Muscle of back (tissue), 11 donors: Measurements from ENCODE around the gene FGD5. TPM values are rescaled to one million over a fixed set of nuclear protein-coding genes. Genes with fewer than 3 reads are reported as not detected.
"Not testable (repeated sequence)": the region's sequence is repeated elsewhere in the genome, so short reads cannot be mapped to it uniquely, and the experiment has no call there.

Source experiments
- DNase-seq, 3 donors: peaks; one replicate each; pipeline versions ENCODE4 v3.0.0 to v3.0.0-alpha.2; 2013
- polyA plus RNA-seq, 10 donors: library from polyadenylated mRNA; unstranded; fragments of 120-200 nt; gene quantifications; one replicate each; pipeline ENCODE4 v1.2.1, GENCODE V29; 2013; ENCODE audit not compliant: insufficient read length in 10 of 10

Gene FGD5
- polyA plus RNA-seq, 10 donors, result 17.2 to 28.6 (median 20.1) TPM

GRCh38 chr3:14903501-14903900, 84.7 kb downstream of the FGD5 start:
- not testable (repeated sequence) for DNase-seq

GRCh38 chr3:14905055-14905657, 86.4 kb downstream of the FGD5 start:
- DNase-seq, result no peak

GRCh38 chr3:14906355-14906971, 87.7 kb downstream of the FGD5 start:
- no peak for DNase-seq

GRCh38 chr3:14907043-14907966, 88.5 kb downstream of the FGD5 start:
- DNase-seq, result peak in 1 of 3 donors; percentile 58

- DNase-seq, result no peak
These were observed 90.5 kb downstream of the FGD5 start for GRCh38 chr3:14909250-14909649.

- no peak for DNase-seq
These were observed 92.9 kb downstream of the FGD5 start for GRCh38 chr3:14911651-14912050.

GRCh38 chr3:14913071-14913925, 94.5 kb downstream of the FGD5 start:
- no peak for DNase-seq

- no peak for DNase-seq
These were observed 95.4 kb downstream of the FGD5 start for GRCh38 chr3:14913926-14914778.

GRCh38 chr3:14914779-14915117, 96.0 kb downstream of the FGD5 start:
- DNase-seq, result no peak

- no peak for DNase-seq
These were observed 97.0 kb downstream of the FGD5 start for GRCh38 chr3:14915636-14916222.

GRCh38 chr3:14918356-14918860, 99.6 kb downstream of the FGD5 start:
- no peak for DNase-seq

GRCh38 chr3:14920536-14920935, 101.8 kb downstream of the FGD5 start:
- DNase-seq, result no peak

- peak; percentile 79 to 91 (median 89) for DNase-seq
These were observed 102.4 kb downstream of the FGD5 start for GRCh38 chr3:14921034-14921616.

GRCh38 chr3:14921811-14922705, 103.3 kb downstream of the FGD5 start:
- no peak for DNase-seq

- no peak for DNase-seq
These were observed 104.1 kb downstream of the FGD5 start for GRCh38 chr3:14922863-14923262.

- no peak for DNase-seq
These were observed 104.7 kb downstream of the FGD5 start for GRCh38 chr3:14923476-14923875.

GRCh38 chr3:14925729-14926591, 107.2 kb downstream of the FGD5 start:
- peak in 2 of 3 donors; percentile 56 to 76 for DNase-seq

GRCh38 chr3:14926592-14926991, 107.8 kb downstream of the FGD5 start:
- DNase-seq, result no peak
